HG03139 (cell line): ENCODE data around the gene VEGFB.

ENCODE experiments used
- ATAC-seq: cut with Tn5 transposase; IDR thresholded peaks from one replicate; pipeline ENCODE4 v1.9.1; 2021; ENCODE audit not compliant: unreplicated experiment

VEGFB gene

DNA sequence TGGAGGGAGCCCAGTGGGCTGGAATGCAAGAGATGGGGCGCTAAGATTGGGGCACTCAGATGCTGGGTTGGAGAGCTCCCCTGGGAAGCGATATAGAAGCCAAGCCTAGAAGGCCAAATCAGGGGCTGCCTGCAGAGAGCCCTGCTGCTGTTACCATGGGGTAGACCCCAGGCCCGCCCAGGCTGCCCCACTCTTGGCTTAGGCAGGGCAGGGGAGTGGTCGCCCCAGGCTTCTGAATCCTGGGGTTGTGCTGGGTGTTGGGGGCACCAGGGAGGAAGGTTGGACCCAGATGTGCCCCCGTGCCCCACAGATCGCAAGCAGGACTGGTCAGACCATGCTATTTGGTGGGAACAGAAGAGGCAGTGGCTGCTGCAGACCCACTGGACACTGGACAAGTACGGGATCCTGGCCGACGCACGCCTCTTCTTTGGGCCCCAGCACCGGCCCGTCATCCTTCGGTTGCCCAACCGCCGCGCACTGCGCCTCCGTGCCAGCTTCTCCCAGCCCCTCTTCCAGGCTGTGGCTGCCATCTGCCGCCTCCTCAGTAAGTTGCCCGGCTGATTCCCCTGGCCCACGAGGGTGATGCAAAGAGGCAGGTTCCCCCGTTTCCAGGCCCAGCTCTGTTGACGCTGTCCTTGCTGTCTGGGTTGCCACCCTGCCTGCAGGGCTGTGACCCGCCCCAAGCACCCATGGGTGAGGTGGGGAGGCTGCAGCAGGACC lies 23.9 kb upstream of the VEGFB start:
- ATAC-seq, result no peak

DNA sequence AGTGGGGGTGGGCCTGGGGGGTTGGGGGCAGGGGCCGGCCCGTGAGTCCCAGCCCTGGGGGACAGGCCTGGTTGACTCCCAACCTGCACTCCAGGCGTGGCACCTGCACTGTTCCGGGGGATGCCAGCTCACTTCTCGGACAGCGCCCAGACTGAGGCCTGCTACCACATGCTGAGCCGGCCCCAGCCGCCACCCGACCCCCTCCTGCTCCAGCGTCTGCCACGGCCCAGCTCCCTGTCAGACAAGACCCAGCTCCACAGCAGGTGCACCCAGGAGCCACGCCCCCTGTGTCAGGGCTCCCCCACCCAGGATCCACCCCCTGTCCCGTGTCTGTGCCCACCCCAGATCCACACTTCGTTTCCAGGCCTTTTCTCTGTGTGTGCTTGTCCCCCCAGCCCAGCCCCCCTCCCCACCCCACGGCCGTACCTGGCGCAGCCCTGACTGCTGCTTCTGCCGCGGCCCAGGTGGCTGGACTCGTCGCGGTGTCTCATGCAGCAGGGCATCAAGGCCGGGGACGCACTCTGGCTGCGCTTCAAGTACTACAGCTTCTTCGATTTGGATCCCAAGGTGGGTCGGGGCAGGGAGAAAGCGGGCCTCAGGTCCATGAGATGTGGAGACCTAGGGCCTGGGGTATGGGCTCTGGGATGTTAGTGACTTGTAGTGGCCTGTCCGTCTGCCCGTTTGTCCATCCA lies 23.1 kb upstream of the VEGFB start:
- no peak for ATAC-seq

DNA sequence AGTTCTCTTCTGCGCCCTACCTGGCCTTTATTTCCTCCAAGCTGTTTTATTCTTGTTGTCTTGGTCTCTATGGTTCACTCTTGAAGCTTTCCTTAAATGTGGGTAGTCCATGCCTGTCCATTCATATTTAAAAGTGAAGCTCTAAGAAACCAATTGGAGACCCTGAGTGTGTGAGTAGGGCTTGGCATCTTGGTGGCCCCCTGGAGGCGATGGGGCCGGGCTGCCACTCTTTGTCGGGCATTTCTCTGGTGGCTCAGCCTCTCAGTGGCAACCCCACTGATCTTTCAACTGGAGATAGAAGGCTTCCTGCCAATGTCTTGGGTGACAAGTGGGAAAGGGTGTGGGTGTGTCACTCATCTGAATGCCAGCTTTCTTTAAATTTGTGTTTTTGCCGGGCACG lies 17.5 kb upstream of the VEGFB start:
- no peak for ATAC-seq

DNA sequence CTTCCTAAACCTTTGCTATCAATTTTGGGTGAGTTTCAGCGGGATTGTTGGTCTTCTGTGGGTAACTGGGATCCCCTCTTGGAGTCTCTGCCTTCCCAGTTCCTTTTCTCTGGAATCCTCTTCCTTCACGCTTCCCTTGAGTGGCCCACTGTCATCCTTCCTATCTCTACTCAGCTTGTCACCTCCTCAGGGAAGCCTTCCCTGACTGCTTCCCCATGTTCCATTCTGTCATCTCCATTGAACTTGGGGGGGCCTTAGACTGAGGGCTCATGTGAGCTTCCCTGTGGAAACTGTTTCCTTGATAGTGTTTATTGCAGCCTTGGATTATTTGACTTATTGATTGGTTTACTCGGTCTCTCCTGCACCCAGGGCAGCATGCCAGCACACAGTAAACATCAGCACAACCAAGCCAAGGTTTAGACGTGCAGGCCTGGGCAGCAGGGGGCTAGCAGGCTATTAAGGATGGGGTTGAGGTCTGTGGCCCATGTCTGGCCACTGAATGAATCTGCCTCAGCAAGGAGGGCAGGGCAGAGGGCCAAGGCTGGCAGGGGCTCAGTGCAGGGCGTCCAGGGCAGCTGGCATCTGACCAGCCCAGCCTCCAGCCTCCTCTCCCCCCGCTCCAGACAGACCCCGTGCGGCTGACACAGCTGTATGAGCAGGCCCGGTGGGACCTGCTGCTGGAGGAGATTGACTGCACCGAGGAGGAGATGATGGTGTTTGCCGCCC lies 15.6 kb upstream of the VEGFB start:
- no peak for ATAC-seq

DNA sequence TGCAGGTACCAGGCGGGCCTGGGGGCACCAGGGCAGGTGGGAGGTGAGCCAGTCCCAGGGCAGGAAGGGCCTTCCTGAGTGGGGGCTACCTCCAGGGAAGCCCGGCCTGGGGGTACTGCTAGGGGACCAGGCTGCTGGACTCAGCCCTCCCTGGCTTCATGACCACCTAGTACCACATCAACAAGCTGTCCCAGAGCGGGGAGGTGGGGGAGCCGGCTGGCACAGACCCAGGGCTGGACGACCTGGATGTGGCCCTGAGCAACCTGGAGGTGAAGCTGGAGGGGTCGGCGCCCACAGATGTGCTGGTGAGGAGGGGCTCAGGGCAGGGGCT lies 15.1 kb upstream of the VEGFB start:
- ATAC-seq, result no peak

DNA sequence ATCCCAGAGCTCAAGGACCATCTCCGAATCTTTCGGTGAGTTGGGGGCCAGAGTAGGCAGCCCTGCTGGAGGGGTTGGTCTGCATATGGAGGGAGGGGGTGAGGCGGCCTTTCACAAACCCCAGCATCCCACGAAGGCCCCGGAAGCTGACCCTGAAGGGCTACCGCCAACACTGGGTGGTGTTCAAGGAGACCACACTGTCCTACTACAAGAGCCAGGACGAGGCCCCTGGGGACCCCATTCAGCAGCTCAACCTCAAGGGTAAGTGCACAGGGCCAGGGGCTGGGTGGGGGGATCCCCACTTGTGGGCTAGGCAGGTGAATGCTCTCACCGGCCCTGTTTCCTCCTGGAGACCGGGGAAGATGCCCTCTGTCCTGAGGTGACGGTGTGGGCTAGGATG lies 14.6 kb upstream of the VEGFB start:
- ATAC-seq, result no peak

DNA sequence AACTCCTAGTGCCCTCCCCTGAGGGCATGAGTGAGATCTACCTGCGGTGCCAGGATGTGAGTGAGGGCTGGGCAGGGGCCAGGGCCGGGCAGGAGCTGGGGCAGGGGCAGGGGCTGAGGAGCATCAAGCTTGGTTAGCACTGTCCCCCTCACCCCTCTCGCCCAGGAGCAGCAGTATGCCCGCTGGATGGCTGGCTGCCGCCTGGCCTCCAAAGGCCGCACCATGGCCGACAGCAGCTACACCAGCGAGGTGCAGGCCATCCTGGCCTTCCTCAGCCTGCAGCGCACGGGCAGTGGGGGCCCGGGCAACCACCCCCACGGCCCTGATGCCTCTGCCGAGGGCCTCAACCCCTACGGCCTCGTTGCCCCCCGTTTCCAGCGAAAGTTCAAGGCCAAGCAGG lies 14.1 kb upstream of the VEGFB start:
- ATAC-seq, result no peak

DNA sequence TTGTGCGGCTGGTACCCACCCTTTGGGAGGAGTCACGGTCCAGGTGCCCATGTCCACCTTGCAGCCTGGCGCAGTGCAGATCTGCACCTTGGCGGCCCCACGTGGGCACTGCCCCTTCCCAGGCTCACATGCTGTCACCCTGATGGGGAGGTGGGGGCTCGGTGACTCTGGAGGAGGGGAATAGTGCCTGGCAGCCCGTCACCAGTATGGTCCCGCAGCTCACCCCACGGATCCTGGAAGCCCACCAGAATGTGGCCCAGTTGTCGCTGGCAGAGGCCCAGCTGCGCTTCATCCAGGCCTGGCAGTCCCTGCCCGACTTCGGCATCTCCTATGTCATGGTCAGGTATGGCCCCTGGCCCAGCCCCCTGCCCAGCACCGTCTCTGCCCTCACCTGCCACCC lies 13.6 kb upstream of the VEGFB start:
- ATAC-seq, result no peak

GRCh38 chr11:64222651-64223000 lies 11.8 kb upstream of the VEGFB start:
- ATAC-seq, result no peak

DNA sequence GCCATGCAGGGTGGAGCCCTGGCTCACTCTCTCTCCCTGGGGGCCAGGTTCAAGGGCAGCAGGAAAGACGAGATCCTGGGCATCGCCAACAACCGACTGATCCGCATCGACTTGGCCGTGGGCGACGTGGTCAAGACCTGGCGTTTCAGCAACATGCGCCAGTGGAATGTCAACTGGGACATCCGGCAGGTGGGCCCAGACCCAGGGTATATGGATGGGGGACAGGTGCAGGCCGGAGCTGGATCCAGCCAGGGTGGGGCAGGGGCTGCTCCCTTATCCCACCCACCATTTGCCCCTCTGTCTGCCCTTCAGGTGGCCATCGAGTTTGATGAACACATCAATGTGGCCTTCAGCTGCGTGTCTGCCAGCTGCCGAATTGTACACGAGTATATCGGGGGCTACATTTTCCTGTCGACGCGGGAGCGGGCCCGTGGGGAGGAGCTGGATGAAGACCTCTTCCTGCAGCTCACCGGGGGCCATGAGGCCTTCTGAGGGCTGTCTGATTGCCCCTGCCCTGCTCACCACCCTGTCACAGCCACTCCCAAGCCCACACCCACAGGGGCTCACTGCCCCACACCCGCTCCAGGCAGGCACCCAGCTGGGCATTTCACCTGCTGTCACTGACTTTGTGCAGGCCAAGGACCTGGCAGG lies 11.3 kb upstream of the VEGFB start:
- no peak for ATAC-seq

DNA sequence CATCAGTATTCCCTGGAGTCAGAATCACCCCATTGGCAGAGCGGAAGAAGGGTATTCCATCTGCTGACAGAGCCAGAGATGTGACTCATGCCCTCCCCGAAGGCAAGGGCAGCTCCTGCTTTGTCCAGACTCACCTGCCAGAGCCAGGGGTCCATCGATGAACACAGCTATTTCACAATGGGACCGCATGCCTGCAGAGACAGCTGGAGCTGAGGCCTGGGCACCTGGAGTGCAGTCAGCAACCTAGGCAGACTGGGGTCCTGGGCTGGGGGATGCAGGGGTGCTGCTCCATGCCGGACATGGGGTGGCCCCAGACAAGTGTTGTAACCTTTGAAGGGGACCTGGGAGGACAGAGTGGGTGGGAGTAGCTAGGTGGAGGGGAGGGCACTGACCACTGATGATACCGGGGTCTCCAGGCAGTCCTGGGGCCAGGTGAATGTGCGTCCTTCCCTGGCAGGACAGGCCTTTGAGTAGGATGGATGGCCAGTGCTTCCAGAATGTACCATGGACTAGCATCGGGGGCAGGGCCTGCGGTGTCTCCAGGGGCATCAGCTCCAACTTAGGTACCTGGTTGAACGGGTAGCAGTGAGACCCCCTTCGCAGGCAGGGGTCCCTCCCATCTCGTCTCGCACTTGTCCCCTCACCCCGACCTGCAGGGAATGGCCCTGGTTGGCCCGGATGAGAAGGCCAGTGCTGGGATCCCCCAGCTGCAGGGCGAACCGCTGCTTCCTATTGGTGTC lies 10.1 kb upstream of the VEGFB start:
- no peak for ATAC-seq

DNA sequence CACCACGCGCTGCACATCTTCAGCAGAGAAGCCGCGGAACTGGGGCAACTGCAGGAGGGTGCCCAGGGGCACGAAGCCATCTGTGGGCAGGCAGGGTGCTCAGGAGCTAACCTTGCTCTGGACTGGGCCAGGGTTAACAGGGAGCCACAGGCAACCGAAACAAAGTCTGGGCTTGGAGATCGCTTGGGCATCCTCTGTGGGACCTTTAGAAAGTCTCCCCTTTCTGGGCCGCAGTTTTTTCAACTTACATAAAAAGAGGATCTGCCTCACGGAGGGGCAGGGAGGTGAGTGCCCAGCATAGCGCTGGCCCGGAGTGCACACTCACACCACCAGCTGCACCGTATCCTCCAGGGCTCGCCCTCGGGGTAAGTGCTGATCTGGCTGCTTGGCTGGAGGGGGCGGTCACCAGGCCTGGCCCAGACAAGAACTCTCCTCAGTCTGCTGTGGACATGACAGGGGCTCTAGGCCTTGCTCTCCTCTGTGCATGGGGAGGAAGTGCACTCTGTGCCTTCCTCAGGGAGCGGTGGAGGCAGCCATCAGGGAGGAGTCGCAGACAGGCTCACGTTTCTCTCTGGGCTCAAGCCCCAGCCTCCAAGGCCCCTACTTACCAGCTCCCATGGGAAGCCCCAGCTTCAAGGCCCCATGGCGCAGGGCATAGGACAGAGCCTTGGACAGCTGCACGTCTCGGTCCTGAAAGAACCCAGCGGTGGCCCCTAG lies 9.3 kb upstream of the VEGFB start:
- no peak for ATAC-seq

GRCh38 chr11:64225608-64226506 lies 8.5 kb upstream of the VEGFB start, which contains the start of the genes NUDT22 and TRPT1:
TSS of gene NUDT22 (plus strand) at chr11:64226274. CDS start at chr11:64226653, 379 bp downstream.
TSS of gene TRPT1 (minus strand) at chr11:64226186. CDS start at chr11:64225860, 326 bp downstream.
- ATAC-seq, result peak; percentile 33

DNA sequence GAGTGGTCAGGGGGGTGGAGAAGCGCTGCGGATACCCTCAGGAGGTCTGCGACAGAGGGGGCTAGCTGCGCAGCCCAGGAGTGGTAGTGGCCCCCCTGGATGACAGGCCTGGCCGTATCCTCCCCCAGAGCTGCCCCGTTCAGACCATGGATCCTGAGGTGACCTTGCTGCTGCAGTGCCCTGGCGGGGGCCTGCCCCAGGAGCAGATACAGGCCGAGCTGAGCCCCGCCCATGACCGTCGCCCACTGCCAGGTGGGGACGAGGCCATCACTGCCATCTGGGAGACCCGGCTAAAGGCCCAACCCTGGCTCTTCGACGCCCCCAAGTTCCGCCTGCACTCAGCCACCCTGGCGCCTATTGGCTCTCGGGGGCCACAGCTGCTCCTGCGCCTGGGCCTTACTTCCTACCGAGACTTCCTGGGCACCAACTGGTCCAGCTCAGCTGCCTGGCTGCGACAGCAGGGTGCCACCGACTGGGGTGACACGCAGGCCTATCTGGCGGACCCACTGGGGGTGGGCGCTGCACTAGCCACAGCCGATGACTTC lies 7.8 kb upstream of the VEGFB start:
- ATAC-seq, result no peak

GRCh38 chr11:64227405-64227956 lies 6.9 kb upstream of the VEGFB start:
- ATAC-seq, result no peak

GRCh38 chr11:64229090-64229743 lies 5.2 kb upstream of the VEGFB start:
- ATAC-seq, result no peak

- no peak for ATAC-seq
These were observed 4.6 kb upstream of the VEGFB start for GRCh38 chr11:64229744-64230170.
